ENCODE measurements around the gene SHISAL2A. TPM values are rescaled to one million over a fixed set of nuclear protein-coding genes. Genes with fewer than 3 reads are reported as not detected.
A peak's percentile ranks its signal among the peaks of the same experiment; 100 is the strongest.

The SHISAL2A gene
- total RNA-seq, 2 experiments from 2014 or later: 25.9 to 28.4 TPM

- TF ChIP-seq CTCF (IDR thresholded peaks at IDR 0.05): no peak
- Mint-ChIP-seq H3K4me1 (ENCODE audit: low read depth) (peaks cover 52% of the 10 kb centered on the region), H3K36me3 (ENCODE audit: low read depth) (no peaks in the 10 kb centered on the region), H3K4me3 (no peak overlapping the region), H3K27me3 (no peaks in the 10 kb centered on the region), H3K9me3 (no peaks in the 10 kb centered on the region), H3K27ac (peak overlapping the region; percentile 30)
- intact Hi-C loops (cut with DNase I, micrococcal nuclease): no loop called here
- Histone ChIP-seq H3K36me3 (ENCODE audit: insufficient read depth, low read length) (no peaks in the 10 kb centered on the region), H3K9me3 (ENCODE audit: control insufficient read depth in 1 of 2, insufficient read depth in 1 of 2, low read length in 2 of 2) (no peaks in the 10 kb centered on the region), H3K4me1 (ENCODE audit: insufficient read depth, low read length) (peaks cover 42% of the 10 kb centered on the region), H3K27me3 (ENCODE audit: control insufficient read depth in 1 of 2, insufficient read depth in 2 of 2, low read length in 2 of 2) (no peaks in the 10 kb centered on the region), H3K27ac (ENCODE audit: low read depth in 1 of 2, low read length in 2 of 2) (no peak overlapping the region), H3K4me3 (ENCODE audit: low read length) (no peak overlapping the region)
- ChIA-PET CTCF (no interaction called here), POLR2A (interaction anchor here (1.4 kb wide), 1 partner anchor 225 kb away, joined by 3 read pairs; the partner anchor contains the start of genes ORC1 and PRPF38A)
- DNase-seq: no peak
- ATAC-seq (ENCODE audit: poor library complexity): no peak
Observed at GRCh38 chr1:52629325-52629643, 3.7 kb upstream of the SHISAL2A start.

GRCh38 chr1:52629667-52630066 lies 3.3 kb upstream of the SHISAL2A start:
- intact Hi-C loops (cut with DNase I, micrococcal nuclease): no loop called here
- no peak overlapping the region for H3K27ac ChIP-seq (ENCODE audit: low read depth in 1 of 2, low read length in 2 of 2)
- H3K27ac Mint-ChIP-seq: no peak overlapping the region
- H3K36me3 Mint-ChIP-seq (ENCODE audit: low read depth): peaks cover 2% of the 10 kb centered on the region
- no peaks in the 10 kb centered on the region for H3K36me3 ChIP-seq (ENCODE audit: insufficient read depth, low read length)
- no peaks in the 10 kb centered on the region for H3K9me3 ChIP-seq (ENCODE audit: control insufficient read depth in 1 of 2, insufficient read depth in 1 of 2, low read length in 2 of 2)
- H3K4me1 ChIP-seq (ENCODE audit: insufficient read depth, low read length): peaks cover 46% of the 10 kb centered on the region
- CTCF ChIA-PET: no interaction called here
- DNase-seq (no peak), ATAC-seq (ENCODE audit: poor library complexity) (no peak)
- H3K27me3 Mint-ChIP-seq: no peaks in the 10 kb centered on the region
- no peak overlapping the region for H3K4me3 Mint-ChIP-seq
- H3K27me3 ChIP-seq (ENCODE audit: control insufficient read depth in 1 of 2, insufficient read depth in 2 of 2, low read length in 2 of 2): no peaks in the 10 kb centered on the region
- no peak for TF ChIP-seq CTCF (IDR thresholded peaks at IDR 0.05)
- POLR2A ChIA-PET: interaction anchor here (1.4 kb wide), 1 partner anchor 225 kb away, joined by 3 read pairs; the partner anchor contains the start of genes ORC1 and PRPF38A
- H3K9me3 Mint-ChIP-seq: no peaks in the 10 kb centered on the region
- H3K4me1 Mint-ChIP-seq (ENCODE audit: low read depth): peaks cover 56% of the 10 kb centered on the region
- H3K4me3 ChIP-seq (ENCODE audit: low read length): no peak overlapping the region

GRCh38 chr1:52631759-52632331 lies 1.1 kb upstream of the SHISAL2A start:
- Histone ChIP-seq H3K4me1 (ENCODE audit: insufficient read depth, low read length) (peaks cover 62% of the 10 kb centered on the region), H3K9me3 (ENCODE audit: control insufficient read depth in 1 of 2, insufficient read depth in 1 of 2, low read length in 2 of 2) (no peaks in the 10 kb centered on the region), H3K27ac (ENCODE audit: low read depth in 1 of 2, low read length in 2 of 2) (peak overlapping the region; percentile 85 to 91), H3K36me3 (ENCODE audit: insufficient read depth, low read length) (no peaks in the 10 kb centered on the region), H3K4me3 (ENCODE audit: low read length) (peak overlapping the region; percentile 50), H3K27me3 (ENCODE audit: control insufficient read depth in 1 of 2, insufficient read depth in 2 of 2, low read length in 2 of 2) (no peaks in the 10 kb centered on the region)
- peak overlapping the region; percentile 98 for H3K27ac Mint-ChIP-seq
- ChIA-PET CTCF (interaction anchor here (0.8 kb wide), 2 partner anchors 35 to 79 kb away, joined by 3 read pairs; partner anchors contain the start of gene TUT4), POLR2A (interaction anchor here (0.6 to 8.7 kb wide), 6 partner anchors 10 to 78 kb away, joined by 3 to 97 read pairs (median 12); partner anchors contain the start of genes GPX7 and TUT4)
- peaks cover 66% of the 10 kb centered on the region for H3K4me1 Mint-ChIP-seq (ENCODE audit: low read depth)
- H3K9me3 Mint-ChIP-seq: no peaks in the 10 kb centered on the region
- peak overlapping the region; percentile 81 for H3K4me3 Mint-ChIP-seq
- peak in 4 of 14 experiments; percentile 17 to 27 (median 20) for DNase-seq
- no peak for TF ChIP-seq CTCF (IDR thresholded peaks at IDR 0.05)
- ATAC-seq (ENCODE audit: poor library complexity): no peak
- H3K27me3 Mint-ChIP-seq: no peaks in the 10 kb centered on the region
- H3K36me3 Mint-ChIP-seq (ENCODE audit: low read depth): peaks cover 5% of the 10 kb centered on the region
- intact Hi-C loops (cut with DNase I, micrococcal nuclease): loop anchor here in 1 of 2 experiments (2.0 kb wide), 2 partner anchors 29 to 79 kb away; partner anchors contain the start of genes GPX7 and TUT4
